PC-3 (cell line): Measurements from ENCODE around the gene PTGIS. TPM values are rescaled to one million over a fixed set of nuclear protein-coding genes. Genes with fewer than 3 reads are reported as not detected.

Experiments
- ATAC-seq: fragments of 200-7000 bp; cut with Tn5 transposase; 2 replicates; pipeline ENCODE4 v1.9.1; 2020; ENCODE audit warnings: mild to moderate bottlenecking, moderate library complexity
- BruUV-seq: library from RNA; stranded (reverse); fragments of 400-500 nt; replicated peaks from 2 replicates; lab custom pipeline; 2021; lab: Mats Ljungman, UMichigan
- CTCF ChIA-PET: fragments of 300-600 bp; sonication (Branson Sonifier 250); formaldehyde crosslinking; loops from one replicate; lab custom pipeline; 2022; ENCODE audit warnings: antibody characterized with exemption; lab: Charles Lee
- POLR2A ChIA-PET: fragments of 300-600 bp; sonication (Branson Sonifier 250); formaldehyde crosslinking; loops from one replicate; lab custom pipeline; 2022; ENCODE audit warnings: antibody characterized with exemption; ENCODE audit not compliant: unreplicated experiment; lab: Charles Lee
- DNase-seq: peaks from one replicate; pipeline ENCODE4 v3.0.0-alpha.2; 2015
- H2AFZ ChIP-seq: fragments of 300-600 bp; sonication (generic); 2 replicates; pipeline ENCODE4 v1.6.0; 2016; ENCODE audit warnings: antibody characterized with exemption, low read length
- H3F3A ChIP-seq: fragments of 300-600 bp; sonication (generic); one replicate; pipeline ENCODE4 v1.6.0; 2017; ENCODE audit warnings: antibody characterized with exemption, low read length, control low read depth, mild to moderate bottlenecking; ENCODE audit not compliant: unreplicated experiment
- H3K27ac ChIP-seq: fragments of 300-600 bp; sonication (generic); 2 replicates; pipeline ENCODE4 v1.5.1; 2016; ENCODE audit warnings: mild to moderate bottlenecking, low read length
- H3K27me3 ChIP-seq: fragments of 300-600 bp; sonication (generic); 2 replicates; pipeline ENCODE4 v1.6.1; 2016; ENCODE audit warnings: low read length, mixed read lengths
- H3K36me3 ChIP-seq: fragments of 300-600 bp; sonication (generic); 2 replicates; pipeline ENCODE4 v1.6.1; 2016; ENCODE audit warnings: low read depth, mixed run types, low read length, mixed read lengths
- H3K4me1 ChIP-seq: fragments of 300-600 bp; sonication (generic); 2 replicates; pipeline ENCODE4 v1.5.1; 2016; ENCODE audit warnings: low read length; ENCODE audit not compliant: insufficient read depth
- H3K4me2 ChIP-seq: fragments of 300-600 bp; sonication (generic); 2 replicates; pipeline ENCODE4 v1.6.0; 2016; ENCODE audit warnings: low read length
- H3K4me3 ChIP-seq: fragments of 300-600 bp; sonication (generic); 2 replicates; pipeline ENCODE4 v1.5.1; 2016; ENCODE audit warnings: mild to moderate bottlenecking, low read length, mixed read lengths
- H3K79me2 ChIP-seq: fragments of 300-600 bp; sonication (generic); 2 replicates; pipeline ENCODE4 v1.6.1; 2017; ENCODE audit warnings: low read length, mixed read lengths
- H3K9ac ChIP-seq: fragments of 300-600 bp; sonication (generic); 2 replicates; pipeline ENCODE4 v1.6.0; 2016; ENCODE audit warnings: mild to moderate bottlenecking, low read length
- H3K9me2 ChIP-seq: fragments of 300-600 bp; sonication (generic); replicated peaks from 2 replicates; pipeline ENCODE4 v1.6.1; 2016; ENCODE audit warnings: mixed run types, low read length, mixed read lengths
- H3K9me3 ChIP-seq: fragments of 300-600 bp; sonication (generic); 2 replicates; pipeline ENCODE4 v1.6.1; 2016; ENCODE audit warnings: low read length, mixed read lengths
- H4K20me1 ChIP-seq: fragments of 300-600 bp; sonication (generic); 2 replicates; pipeline ENCODE4 v1.6.1; 2016; ENCODE audit warnings: low read length, mixed read lengths
- CTCF ChIP-seq: fragments of 300-600 bp; sonication (generic); conservative IDR thresholded peaks from 2 replicates; pipeline ENCODE4 v1.5.1; 2017; ENCODE audit warnings: antibody characterized with exemption, low read depth, mild to moderate bottlenecking, low read length
- EZH2 ChIP-seq: fragments of 300-600 bp; sonication (generic); IDR thresholded peaks from one replicate; pipeline ENCODE4 v1.6.1; 2017; ENCODE audit warnings: antibody characterized with exemption, mild to moderate bottlenecking, low read length; ENCODE audit not compliant: unreplicated experiment
- EZH2phosphoT487 ChIP-seq: fragments of 300-600 bp; sonication (generic); IDR thresholded peaks from 2 replicates; pipeline ENCODE4 v1.6.1; 2018; ENCODE audit warnings: mild to moderate bottlenecking, antibody characterized with exemption, low read length, borderline replicate concordance
- intact Hi-C: fragments of 100-400 bp; cut with micrococcal nuclease; formaldehyde crosslinking; loops from 2 replicates; pipeline ENCODE4 v1.9.0; 2023
- total RNA-seq: library from RNA; depleted of rRNA; stranded (reverse); fragments of >200 nt; gene quantifications from 2 replicates; pipeline ENCODE4 v1.2.3, GENCODE V29; 2014

Gene PTGIS
- total RNA-seq, 1 experiment from 2014 or later = 0.18 TPM

- H3K27me3 ChIP-seq = peaks cover 85% of the 10 kb centered on the region
- ChIA-PET POLR2A (no interaction called here), CTCF (interaction anchor here (1.0 kb wide), 1 partner anchor 93 kb away, joined by 3 read pairs; no protein-coding TSS in a partner anchor)
- no peak overlapping the region for H3K27ac ChIP-seq
- TF ChIP-seq EZH2 (peak; percentile 75), CTCF (no peak), EZH2phosphoT487 (no peak)
- no peaks in the 10 kb centered on the region for H3K9me2 ChIP-seq
- H3F3A ChIP-seq = no peaks in the 10 kb centered on the region
- no peak overlapping the region for H3K9ac ChIP-seq
- BruUV-seq = no TSS peak
- ATAC-seq = peak; percentile 45
- no peak overlapping the region for H3K4me3 ChIP-seq
- no peaks in the 10 kb centered on the region for H3K36me3 ChIP-seq
- DNase-seq = peak; percentile 53
- no peaks in the 10 kb centered on the region for H3K9me3 ChIP-seq
- intact Hi-C loops = no loop called here
- no peaks in the 10 kb centered on the region for H4K20me1 ChIP-seq
- no peaks in the 10 kb centered on the region for H3K79me2 ChIP-seq
- peaks cover 6% of the 10 kb centered on the region; the same call in 1 of the 2 replicates for H3K4me1 ChIP-seq
- H3K4me2 ChIP-seq = peak overlapping the region; percentile 46
- no peak overlapping the region for H2AFZ ChIP-seq
Measured at GRCh38 chr20:49510562-49511122, 57.3 kb downstream of the PTGIS start.

- TF ChIP-seq CTCF (peak; percentile 87), EZH2 (no peak)
- H3K36me3 ChIP-seq = no peaks in the 10 kb centered on the region
- H3K79me2 ChIP-seq = no peaks in the 10 kb centered on the region
- H4K20me1 ChIP-seq = no peaks in the 10 kb centered on the region
- H3K4me2 ChIP-seq = peak overlapping the region; percentile 69
- no peaks in the 10 kb centered on the region for H3F3A ChIP-seq
- no peak overlapping the region for H3K27ac ChIP-seq
- H2AFZ ChIP-seq = peak overlapping the region; percentile 28
- H3K9ac ChIP-seq = no peak overlapping the region
- peaks cover 74% of the 10 kb centered on the region for H3K27me3 ChIP-seq
- ChIA-PET POLR2A (no interaction called here), CTCF (interaction anchor here (0.6 to 1.0 kb wide), 2 partner anchors 24 to 338 kb away, joined by 3 to 5 read pairs; no protein-coding TSS in a partner anchor)
- DNase-seq (peak; percentile 80), ATAC-seq (peak; percentile 67)
- no peaks in the 10 kb centered on the region for H3K9me3 ChIP-seq
- intact Hi-C loops = loop anchor here (1.0 to 2.0 kb wide), 2 partner anchors 24 to 174 kb away; no protein-coding TSS in a partner anchor
- H3K4me3 ChIP-seq = peak overlapping the region; percentile 23; the same call in 1 of the 2 replicates
- BruUV-seq = no TSS peak
- no peaks in the 10 kb centered on the region for H3K9me2 ChIP-seq
- peaks cover 6% of the 10 kb centered on the region; the same call in 1 of the 2 replicates for H3K4me1 ChIP-seq
Measured at GRCh38 chr20:49508435-49509199, 59.3 kb downstream of the PTGIS start.
